HEK293 (cell line): ENCODE results near the gene IL1RAPL1.

Experiments
- CTCF ChIA-PET: fragments of 350-600 bp; formaldehyde crosslinking; extraction: SDS; loops from one replicate; lab custom pipeline; 2021; ENCODE audit warnings: antibody characterized with exemption; lab: Yijun Ruan, JAX
- POLR2A ChIA-PET: fragments of 300-600 bp; formaldehyde crosslinking; extraction: SDS; loops from one replicate; lab custom pipeline; 2020; ENCODE audit warnings: antibody characterized with exemption, inconsistent platforms; lab: Yijun Ruan, JAX
- H3K27ac ChIP-seq: fragments of 200-500 bp; sonication (Bioruptor generic); 2 replicates; pipeline ENCODE4 v1.5.1; 2014; ENCODE audit warnings: low read depth, low read length, control low read depth, inconsistent platforms; ENCODE audit errors: extremely low read depth
- H3K36me3 ChIP-seq, 2 experiments: fragments of 200-500 bp in 1 of 2; sonication (Bioruptor generic) in 1 of 2; 1 replicate in 1 of 2; 2 replicates in 1 of 2; pipeline ENCODE4 v1.5.1; 2014 to 2017; ENCODE audit warnings: inconsistent platforms in 2 of 2, low read length in 2 of 2; ENCODE audit not compliant: control insufficient read depth in 2 of 2, insufficient read depth in 1 of 2
- H3K4me1 ChIP-seq: fragments of 200-500 bp; sonication (Bioruptor generic); 2 replicates; pipeline ENCODE4 v1.5.1; 2014; ENCODE audit warnings: mild to moderate bottlenecking, low read length, inconsistent platforms; ENCODE audit not compliant: control insufficient read depth, insufficient read depth
- H3K4me3 ChIP-seq: 2 replicates; pipeline ENCODE4 v1.5.1; 2011; ENCODE audit warnings: low read depth, mild to moderate bottlenecking, control low read depth, low read length, moderate library complexity
- H3K9me3 ChIP-seq: fragments of 200-500 bp; sonication (Bioruptor generic); 2 replicates; pipeline ENCODE4 v1.5.1; 2014; ENCODE audit warnings: low read depth, low read length, inconsistent platforms; ENCODE audit not compliant: control insufficient read depth, insufficient read depth
- BCL11B ChIP-seq: fragments of 450-650 bp; formaldehyde crosslinking; IDR thresholded peaks from 2 replicates; pipeline ENCODE4 v1.5.1; 2016; ENCODE audit warnings: low read depth, missing biosample characterization, missing genetic modification characterization
- BCL6B ChIP-seq: fragments of 450-650 bp; formaldehyde crosslinking; IDR thresholded peaks from 2 replicates; pipeline ENCODE4 v1.5.1; 2017; ENCODE audit warnings: missing biosample characterization, missing genetic modification characterization
- EGR2 ChIP-seq: fragments of 450-650 bp; formaldehyde crosslinking; IDR thresholded peaks from 2 replicates; pipeline ENCODE4 v1.5.1; 2016; ENCODE audit warnings: low read depth, missing biosample characterization, missing genetic modification characterization
- HIC1 ChIP-seq: fragments of 450-650 bp; formaldehyde crosslinking; IDR thresholded peaks from 2 replicates; pipeline ENCODE4 v1.5.1; 2016; ENCODE audit warnings: missing biosample characterization, missing genetic modification characterization
- PRDM4 ChIP-seq: fragments of 450-650 bp; formaldehyde crosslinking; IDR thresholded peaks from 2 replicates; pipeline ENCODE4 v1.5.1; 2017; ENCODE audit warnings: missing biosample characterization, missing genetic modification characterization
- SCRT2 ChIP-seq: fragments of 450-650 bp; formaldehyde crosslinking; IDR thresholded peaks from 2 replicates; pipeline ENCODE4 v1.5.1; 2016; ENCODE audit warnings: missing biosample characterization, missing genetic modification characterization
- ZBTB10 ChIP-seq: fragments of 450-650 bp; formaldehyde crosslinking; IDR thresholded peaks from 2 replicates; pipeline ENCODE4 v1.5.1; 2016; ENCODE audit warnings: missing biosample characterization, missing genetic modification characterization
- ZEB2 ChIP-seq: fragments of 450-650 bp; formaldehyde crosslinking; IDR thresholded peaks from 2 replicates; pipeline ENCODE4 v1.5.1; 2016; ENCODE audit warnings: missing biosample characterization, missing genetic modification characterization
- ZNF132 ChIP-seq: fragments of 450-650 bp; formaldehyde crosslinking; IDR thresholded peaks from 2 replicates; pipeline ENCODE4 v1.5.1; 2017; ENCODE audit warnings: missing biosample characterization, missing genetic modification characterization, borderline replicate concordance
- ZNF138 ChIP-seq: fragments of 450-650 bp; formaldehyde crosslinking; IDR thresholded peaks from 2 replicates; pipeline ENCODE4 v1.5.1; 2016; ENCODE audit warnings: missing biosample characterization, missing genetic modification characterization, borderline replicate concordance
- ZNF155 ChIP-seq: fragments of 450-650 bp; formaldehyde crosslinking; IDR thresholded peaks from 2 replicates; pipeline ENCODE4 v1.5.1; 2016; ENCODE audit warnings: missing biosample characterization, missing genetic modification characterization
- ZNF174 ChIP-seq: fragments of 450-650 bp; formaldehyde crosslinking; IDR thresholded peaks from 2 replicates; pipeline ENCODE4 v1.5.0; 2017; ENCODE audit warnings: missing biosample characterization, mild to moderate bottlenecking, missing genetic modification characterization
- ZNF175 ChIP-seq: fragments of 450-650 bp; formaldehyde crosslinking; IDR thresholded peaks from 2 replicates; pipeline ENCODE4 v1.5.1; 2016; ENCODE audit warnings: missing biosample characterization, missing genetic modification characterization
- ZNF184 ChIP-seq: fragments of 450-650 bp; IDR thresholded peaks from 2 replicates; pipeline ENCODE4 v1.5.1; 2018; ENCODE audit warnings: missing biosample characterization, mild to moderate bottlenecking, missing genetic modification characterization
- ZNF211 ChIP-seq: fragments of 450-650 bp; formaldehyde crosslinking; IDR thresholded peaks from 2 replicates; pipeline ENCODE4 v1.5.1; 2016; ENCODE audit warnings: low read depth, missing biosample characterization, missing genetic modification characterization
- ZNF223 ChIP-seq: fragments of 450-650 bp; formaldehyde crosslinking; IDR thresholded peaks from 2 replicates; pipeline ENCODE4 v1.5.1; 2016; ENCODE audit warnings: missing biosample characterization, missing genetic modification characterization
- ZNF274 ChIP-seq, 2 experiments: fragments of 200-500 bp in 1 of 2; fragments of 450-650 bp in 1 of 2; sonication (Bioruptor generic) in 1 of 2; formaldehyde crosslinking in 1 of 2; IDR thresholded peaks; 2 replicates each; pipeline versions ENCODE4 v1.5.1 to v1.6.1; 2014 to 2016; ENCODE audit warnings: borderline replicate concordance in 1 of 2, inconsistent platforms in 1 of 2, low read length in 1 of 2, missing biosample characterization in 1 of 2, missing genetic modification characterization in 1 of 2
- ZNF449 ChIP-seq: fragments of 450-650 bp; formaldehyde crosslinking; IDR thresholded peaks from 2 replicates; pipeline ENCODE4 v1.5.1; 2017; ENCODE audit warnings: missing biosample characterization, mild to moderate bottlenecking, missing genetic modification characterization, moderate library complexity
- ZNF529 ChIP-seq: fragments of 450-650 bp; formaldehyde crosslinking; IDR thresholded peaks from 2 replicates; pipeline ENCODE4 v1.5.1; 2017; ENCODE audit warnings: missing genetic modification characterization, missing biosample characterization; ENCODE audit not compliant: insufficient replicate concordance
- ZNF548 ChIP-seq: fragments of 450-650 bp; formaldehyde crosslinking; IDR thresholded peaks from 2 replicates; pipeline ENCODE4 v1.5.1; 2016; ENCODE audit warnings: missing biosample characterization, missing genetic modification characterization
- ZNF571 ChIP-seq: fragments of 450-650 bp; formaldehyde crosslinking; IDR thresholded peaks from 2 replicates; pipeline ENCODE4 v1.5.0; 2017; ENCODE audit warnings: missing biosample characterization, missing genetic modification characterization
- ZNF660 ChIP-seq: fragments of 450-650 bp; IDR thresholded peaks from 2 replicates; pipeline ENCODE4 v1.5.1; 2018; ENCODE audit warnings: missing biosample characterization, mild to moderate bottlenecking, missing genetic modification characterization
- ZNF677 ChIP-seq: fragments of 450-650 bp; IDR thresholded peaks from 2 replicates; pipeline ENCODE4 v1.5.0; 2018; ENCODE audit warnings: missing biosample characterization, mild to moderate bottlenecking, missing genetic modification characterization, moderate library complexity
- ZNF701 ChIP-seq: fragments of 450-650 bp; formaldehyde crosslinking; IDR thresholded peaks from 2 replicates; pipeline ENCODE4 v1.5.1; 2016; ENCODE audit warnings: missing biosample characterization, missing genetic modification characterization
- ZNF791 ChIP-seq: fragments of 450-650 bp; formaldehyde crosslinking; IDR thresholded peaks from 2 replicates; pipeline ENCODE4 v1.5.1; 2016; ENCODE audit warnings: missing biosample characterization, missing genetic modification characterization
- TF ChIP-seq, protein P1 (sequence below): fragments of 450-650 bp; formaldehyde crosslinking; IDR thresholded peaks from 2 replicates; pipeline ENCODE4 v1.5.1; 2017; ENCODE audit warnings: missing biosample characterization, missing genetic modification characterization

The IL1RAPL1 gene

GRCh38 chrX:29023207-29023606, 436.0 kb downstream of the IL1RAPL1 start:
- TF ChIP-seq ZNF184 (tag by site-specific recombination) (no peak), ZNF529 (tag by site-specific recombination) (no peak), ZNF155 (tag by site-specific recombination) (no peak), ZNF660 (tag by site-specific recombination) (no peak), PRDM4 (tag by site-specific recombination) (no peak), ZBTB10 (tag by site-specific recombination) (no peak), ZNF211 (tag by site-specific recombination) (no peak), ZNF701 (tag by site-specific recombination) (no peak), ZNF138 (no peak), ZNF132 (tag by site-specific recombination) (no peak), ZEB2 (no peak), ZNF174 (tag by site-specific recombination) (no peak), BCL11B (tag by site-specific recombination) (no peak), SCRT2 (tag by site-specific recombination) (no peak), ZNF677 (no peak), ZNF175 (tag by site-specific recombination) (no peak)
- no peaks in the 10 kb centered on the region for H3K4me1 ChIP-seq
- H3K36me3 ChIP-seq = no peaks in the 10 kb centered on the region
- H3K4me3 ChIP-seq = no peak overlapping the region
- H3K27ac ChIP-seq = no peak overlapping the region
- ChIA-PET CTCF (no interaction called here), POLR2A (no interaction called here)
- H3K9me3 ChIP-seq = no peaks in the 10 kb centered on the region

DNA sequence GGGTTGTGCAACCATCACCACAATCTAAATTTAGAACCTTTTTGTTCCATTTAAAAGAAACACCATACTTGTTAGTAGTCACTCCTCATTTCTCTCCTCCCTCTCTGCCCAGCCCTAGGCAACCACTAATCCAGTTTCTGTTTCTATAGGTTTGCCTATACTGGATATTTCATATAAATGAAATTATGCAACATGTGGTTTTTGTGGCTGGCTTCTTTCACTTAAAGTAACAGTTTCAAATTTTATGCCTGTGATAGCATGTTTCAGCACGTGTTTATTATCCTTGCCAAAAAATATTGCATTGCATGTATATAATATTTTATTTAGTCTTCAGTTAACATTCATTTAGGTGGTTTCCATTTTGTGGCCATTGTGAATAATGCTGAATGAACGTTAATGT, 437.6 kb downstream of the IL1RAPL1 start:
- CTCF ChIA-PET = no interaction called here
- POLR2A ChIA-PET = no interaction called here
- Histone ChIP-seq H3K9me3 (no peaks in the 10 kb centered on the region), H3K27ac (no peak overlapping the region), H3K4me1 (no peaks in the 10 kb centered on the region), H3K4me3 (no peak overlapping the region), H3K36me3 (no peaks in the 10 kb centered on the region)
- TF ChIP-seq HIC1 (tag by site-specific recombination) (no peak), ZNF223 (tag by site-specific recombination) (no peak), ZNF449 (tag by site-specific recombination) (no peak), ZNF548 (tag by site-specific recombination) (no peak), ZNF791 (no peak), BCL6B (tag by site-specific recombination) (no peak), ZNF571 (tag by site-specific recombination) (no peak), ZNF274 (IDR thresholded peaks at IDR 0.05; ENCODE audit: low read length) (no peak), ZNF274 (tag by site-specific recombination; IDR thresholded peaks at IDR 0.05; ENCODE audit: borderline replicate concordance) (no peak), EGR2 (tag by site-specific recombination) (no peak)
- TF ChIP-seq, protein P1, sequence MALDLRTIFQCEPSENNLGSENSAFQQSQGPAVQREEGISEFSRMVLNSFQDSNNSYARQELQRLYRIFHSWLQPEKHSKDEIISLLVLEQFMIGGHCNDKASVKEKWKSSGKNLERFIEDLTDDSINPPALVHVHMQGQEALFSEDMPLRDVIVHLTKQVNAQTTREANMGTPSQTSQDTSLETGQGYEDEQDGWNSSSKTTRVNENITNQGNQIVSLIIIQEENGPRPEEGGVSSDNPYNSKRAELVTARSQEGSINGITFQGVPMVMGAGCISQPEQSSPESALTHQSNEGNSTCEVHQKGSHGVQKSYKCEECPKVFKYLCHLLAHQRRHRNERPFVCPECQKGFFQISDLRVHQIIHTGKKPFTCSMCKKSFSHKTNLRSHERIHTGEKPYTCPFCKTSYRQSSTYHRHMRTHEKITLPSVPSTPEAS (tag by site-specific recombination) = no peak
